GM12878 (cell line): ENCODE data around the gene TBC1D1. TPM values are rescaled to one million over a fixed set of nuclear protein-coding genes. Genes with fewer than 3 reads are reported as not detected.

Source experiments
- GABPA ChIP-seq: IDR thresholded peaks from 2 replicates; pipeline ENCODE4 v1.6.1; 2014; ENCODE audit warnings: antibody characterized with exemption, low read depth, mild to moderate bottlenecking, inconsistent platforms
- MLLT1 ChIP-seq: fragments of 450-650 bp; IDR thresholded peaks from 2 replicates; pipeline ENCODE4 v1.6.1; 2016; ENCODE audit warnings: mild to moderate bottlenecking
- RFX5 ChIP-seq: IDR thresholded peaks from 2 replicates; pipeline ENCODE4 v1.6.1; 2011; ENCODE audit warnings: low read depth, low read length, improper control_type of control experiment
- polyA plus RNA-seq, 11 experiments: library from polyadenylated mRNA; depleted of rRNA in 4 of 11; unstranded in 6 of 11; stranded (reverse) in 5 of 11; fragments of >200 nt; fragmentation: Nextera tagmentation in 4 of 11; fragmentation: Illumina TruSeq in 1 of 11; extraction: Ambion mirVana in 4 of 11; extraction: Trizol in 1 of 11; gene quantifications; 1 replicate in 1 of 11; 2 replicates in 10 of 11; pipeline versions ENCODE4 v1.2.1 to v1.2.3, GENCODE V29; 2011 to 2016; ENCODE audit warnings: inconsistent platforms in 2 of 11, missing spikeins in 2 of 11, low read depth in 1 of 11
- total RNA-seq, 4 experiments: library from RNA; depleted of rRNA in 3 of 4; stranded (reverse); fragments of >200 nt in 3 of 4; fragmentation: Illumina TruSeq in 1 of 4; extraction: Trizol in 1 of 4; gene quantifications; 2 replicates each; pipeline versions ENCODE4 v1.2.1 to v1.2.3, GENCODE V29; 2013 to 2021
- TF ChIP-seq, protein P1 (sequence below): fragments of 450-650 bp; IDR thresholded peaks from 2 replicates; pipeline ENCODE4 v1.6.1; 2018; ENCODE audit warnings: mild to moderate bottlenecking, low read depth, moderate library complexity; ENCODE audit not compliant: partially characterized antibody
- TF ChIP-seq, protein P2 (sequence below): fragments of 450-650 bp; IDR thresholded peaks from 2 replicates; pipeline ENCODE4 v1.6.1; 2016; ENCODE audit warnings: mild to moderate bottlenecking, moderate library complexity, borderline replicate concordance

Gene TBC1D1
- total and polyA plus RNA-seq, 10 of the 15 experiments (the other 5 are each of a cell fraction or from before 2014, with no cell fraction given): 5.3 to 102 (median 57.8) TPM

GRCh38 chr4:37991623-37992410 lies 100.9 kb downstream of the TBC1D1 start (continued):
- TF ChIP-seq GABPA (no peak), MLLT1 (no peak), RFX5 (no peak)
- TF ChIP-seq, protein P1, sequence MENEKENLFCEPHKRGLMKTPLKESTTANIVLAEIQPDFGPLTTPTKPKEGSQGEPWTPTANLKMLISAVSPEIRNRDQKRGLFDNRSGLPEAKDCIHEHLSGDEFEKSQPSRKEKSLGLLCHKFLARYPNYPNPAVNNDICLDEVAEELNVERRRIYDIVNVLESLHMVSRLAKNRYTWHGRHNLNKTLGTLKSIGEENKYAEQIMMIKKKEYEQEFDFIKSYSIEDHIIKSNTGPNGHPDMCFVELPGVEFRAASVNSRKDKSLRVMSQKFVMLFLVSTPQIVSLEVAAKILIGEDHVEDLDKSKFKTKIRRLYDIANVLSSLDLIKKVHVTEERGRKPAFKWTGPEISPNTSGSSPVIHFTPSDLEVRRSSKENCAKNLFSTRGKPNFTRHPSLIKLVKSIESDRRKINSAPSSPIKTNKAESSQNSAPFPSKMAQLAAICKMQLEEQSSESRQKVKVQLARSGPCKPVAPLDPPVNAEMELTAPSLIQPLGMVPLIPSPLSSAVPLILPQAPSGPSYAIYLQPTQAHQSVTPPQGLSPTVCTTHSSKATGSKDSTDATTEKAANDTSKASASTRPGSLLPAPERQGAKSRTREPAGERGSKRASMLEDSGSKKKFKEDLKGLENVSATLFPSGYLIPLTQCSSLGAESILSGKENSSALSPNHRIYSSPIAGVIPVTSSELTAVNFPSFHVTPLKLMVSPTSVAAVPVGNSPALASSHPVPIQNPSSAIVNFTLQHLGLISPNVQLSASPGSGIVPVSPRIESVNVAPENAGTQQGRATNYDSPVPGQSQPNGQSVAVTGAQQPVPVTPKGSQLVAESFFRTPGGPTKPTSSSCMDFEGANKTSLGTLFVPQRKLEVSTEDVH: no peak
- TF ChIP-seq, protein P2, sequence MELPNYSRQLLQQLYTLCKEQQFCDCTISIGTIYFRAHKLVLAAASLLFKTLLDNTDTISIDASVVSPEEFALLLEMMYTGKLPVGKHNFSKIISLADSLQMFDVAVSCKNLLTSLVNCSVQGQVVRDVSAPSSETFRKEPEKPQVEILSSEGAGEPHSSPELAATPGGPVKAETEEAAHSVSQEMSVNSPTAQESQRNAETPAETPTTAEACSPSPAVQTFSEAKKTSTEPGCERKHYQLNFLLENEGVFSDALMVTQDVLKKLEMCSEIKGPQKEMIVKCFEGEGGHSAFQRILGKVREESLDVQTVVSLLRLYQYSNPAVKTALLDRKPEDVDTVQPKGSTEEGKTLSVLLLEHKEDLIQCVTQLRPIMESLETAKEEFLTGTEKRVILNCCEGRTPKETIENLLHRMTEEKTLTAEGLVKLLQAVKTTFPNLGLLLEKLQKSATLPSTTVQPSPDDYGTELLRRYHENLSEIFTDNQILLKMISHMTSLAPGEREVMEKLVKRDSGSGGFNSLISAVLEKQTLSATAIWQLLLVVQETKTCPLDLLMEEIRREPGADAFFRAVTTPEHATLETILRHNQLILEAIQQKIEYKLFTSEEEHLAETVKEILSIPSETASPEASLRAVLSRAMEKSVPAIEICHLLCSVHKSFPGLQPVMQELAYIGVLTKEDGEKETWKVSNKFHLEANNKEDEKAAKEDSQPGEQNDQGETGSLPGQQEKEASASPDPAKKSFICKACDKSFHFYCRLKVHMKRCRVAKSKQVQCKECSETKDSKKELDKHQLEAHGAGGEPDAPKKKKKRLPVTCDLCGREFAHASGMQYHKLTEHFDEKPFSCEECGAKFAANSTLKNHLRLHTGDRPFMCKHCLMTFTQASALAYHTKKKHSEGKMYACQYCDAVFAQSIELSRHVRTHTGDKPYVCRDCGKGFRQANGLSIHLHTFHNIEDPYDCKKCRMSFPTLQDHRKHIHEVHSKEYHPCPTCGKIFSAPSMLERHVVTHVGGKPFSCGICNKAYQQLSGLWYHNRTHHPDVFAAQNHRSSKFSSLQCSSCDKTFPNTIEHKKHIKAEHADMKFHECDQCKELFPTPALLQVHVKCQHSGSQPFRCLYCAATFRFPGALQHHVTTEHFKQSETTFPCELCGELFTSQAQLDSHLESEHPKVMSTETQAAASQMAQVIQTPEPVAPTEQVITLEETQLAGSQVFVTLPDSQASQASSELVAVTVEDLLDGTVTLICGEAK: no peak
